Measurements from ENCODE around the gene TTC7B. TPM values are rescaled to one million over a fixed set of nuclear protein-coding genes. Genes with fewer than 3 reads are reported as not detected.

TTC7B gene
- total RNA-seq, 1 experiment from 2014 or later: 70.6 TPM

DNA sequence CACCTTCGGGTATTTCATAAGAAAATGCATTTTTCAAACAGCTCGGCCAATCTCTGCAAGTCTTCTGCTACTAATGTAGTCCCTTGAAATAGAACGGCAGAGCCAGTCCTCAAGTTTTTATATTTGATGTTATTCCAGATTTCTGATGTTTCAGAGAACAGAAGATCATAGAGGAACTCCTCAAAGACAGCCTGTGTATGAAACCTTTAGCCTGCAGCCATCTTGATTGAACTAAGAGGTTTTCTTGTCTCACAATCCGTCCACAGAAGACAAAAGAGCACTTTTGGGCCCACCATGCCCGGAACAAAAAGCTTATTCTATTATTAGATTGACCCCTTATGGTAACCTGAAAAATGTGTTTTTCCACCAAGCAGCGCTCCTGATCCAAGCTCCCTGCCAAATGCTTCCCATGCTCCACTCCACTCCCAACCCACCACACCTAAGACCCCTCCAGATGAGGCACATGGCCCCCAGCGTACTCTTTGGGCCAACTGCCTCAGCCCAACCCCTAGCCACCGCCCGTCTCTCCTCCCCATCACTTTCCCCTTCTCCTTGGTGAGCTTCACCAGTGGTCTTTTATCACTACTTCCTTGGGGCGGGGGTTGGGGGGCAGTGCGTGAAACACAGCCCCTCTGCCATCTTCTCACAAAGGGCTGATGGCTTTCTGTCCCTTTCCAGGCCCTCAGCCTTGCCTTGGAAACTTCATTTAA, 243.6 kb downstream of the TTC7B start:
- Histone ChIP-seq H3K9me2 (ENCODE audit: insufficient read depth) (no peaks in the 10 kb centered on the region), H3K4me2 (ENCODE audit: low read length) (no peak overlapping the region), H3K4me1 (ENCODE audit: control insufficient read depth in 1 of 2, insufficient read depth in 2 of 2, low read length in 2 of 2) (no peaks in the 10 kb centered on the region), H4K20me1 (ENCODE audit: insufficient read depth) (no peaks in the 10 kb centered on the region), H3K27ac (ENCODE audit: low read depth, low read length) (no peak overlapping the region), H3K9ac (ENCODE audit: low read length) (no peak overlapping the region), H3K79me2 (ENCODE audit: insufficient read depth, low read length) (no peaks in the 10 kb centered on the region), H3K9me3 (ENCODE audit: control insufficient read depth in 1 of 2, insufficient read depth in 1 of 2, low read depth in 1 of 2, low read length in 2 of 2) (no peaks in the 10 kb centered on the region), H3K36me3 (ENCODE audit: control insufficient read depth in 1 of 2, insufficient read depth in 2 of 2, low read length in 2 of 2) (no peaks in the 10 kb centered on the region), H3K4me3 (replicated peaks in 1 of 2; ENCODE audit: low read depth in 1 of 2, low read length in 2 of 2) (no peak overlapping the region), H3K27me3 (ENCODE audit: insufficient read depth, low read length) (no peaks in the 10 kb centered on the region), H2AFZ (ENCODE audit: low read depth, low read length, poor library complexity, severe bottlenecking) (no peak overlapping the region)
- RAD21 ChIA-PET (ENCODE audit: low non-redundant PET in 1 of 2, low total read pairs in 2 of 2, uncharacterized antibody in 2 of 2, unreplicated experiment in 2 of 2): no interaction called here
- DNase-seq (ENCODE audit: low read depth, low spot score): no peak
- intact Hi-C loops (cut with micrococcal nuclease): no loop called here
- TF ChIP-seq SRF (IDR thresholded peaks at IDR 0.05; ENCODE audit: low read depth): no peak
- TF ChIP-seq RAD21 (IDR thresholded peaks at IDR 0.05; ENCODE audit: low read depth): no peak
- TF ChIP-seq ZFX (IDR thresholded peaks at IDR 0.05): no peak
- no peak for TF ChIP-seq JUND (IDR thresholded peaks at IDR 0.05)
- no TSS peak for BruUV-seq (replicated peaks)
- POLR2A ChIA-PET: no interaction called here
- no peak for ATAC-seq
- CTCF ChIA-PET: interaction anchor here (1.0 kb wide), 1 partner anchor 173 kb away, joined by 3 read pairs; no protein-coding TSS in a partner anchor

DNA sequence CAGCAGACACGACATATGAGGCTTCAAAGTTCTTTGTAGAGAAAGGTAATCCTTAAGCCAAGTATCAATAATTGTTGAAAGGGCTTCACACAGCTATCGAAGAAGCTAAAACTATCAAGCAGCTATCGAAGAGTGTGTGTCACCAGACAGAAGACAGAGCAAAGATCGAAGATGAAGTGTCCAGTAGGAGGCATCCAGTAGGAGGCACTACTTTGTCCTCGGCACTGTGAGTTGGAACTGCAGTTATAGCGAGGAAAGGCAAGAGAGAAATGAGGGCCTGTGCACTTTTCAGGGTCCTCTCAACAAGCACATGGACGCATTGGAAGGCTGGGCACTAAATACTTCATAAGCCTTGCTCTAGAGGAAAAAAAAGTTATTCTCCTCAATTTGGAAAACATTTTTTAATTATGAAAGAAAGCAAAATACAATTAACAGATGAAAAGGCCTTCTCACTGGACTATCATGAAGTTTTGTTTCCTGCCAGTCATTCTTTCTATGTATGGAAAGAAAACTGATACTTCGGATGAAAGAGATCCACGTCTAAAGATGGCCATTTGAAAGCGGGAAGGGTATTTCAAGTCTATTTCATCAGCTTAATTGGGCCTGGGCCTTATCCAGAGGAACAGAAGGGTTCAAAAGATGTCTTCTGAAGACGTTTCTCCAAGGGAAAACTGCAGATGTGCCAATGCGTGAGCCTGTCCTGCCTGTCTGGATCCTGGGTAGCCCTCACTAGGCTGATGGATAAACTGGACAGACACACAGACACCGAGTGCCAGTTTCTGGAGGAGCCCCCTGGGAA, 244.9 kb downstream of the TTC7B start:
- H3K4me1 ChIP-seq (ENCODE audit: control insufficient read depth in 1 of 2, insufficient read depth in 2 of 2, low read length in 2 of 2): no peaks in the 10 kb centered on the region
- TF ChIP-seq EGR1 (IDR thresholded peaks at IDR 0.05; ENCODE audit: low read depth): no peak
- TF ChIP-seq TCF7L2 (IDR thresholded peaks at IDR 0.05; ENCODE audit: borderline replicate concordance, extremely low read depth, insufficient read depth, insufficient read length): no peak
- TF ChIP-seq SIN3A (IDR thresholded peaks at IDR 0.05; ENCODE audit: low read depth): no peak
- TF ChIP-seq ZNF274 (IDR thresholded peaks at IDR 0.05; ENCODE audit: low read depth, low read length): no peak
- TF ChIP-seq, protein P1, sequence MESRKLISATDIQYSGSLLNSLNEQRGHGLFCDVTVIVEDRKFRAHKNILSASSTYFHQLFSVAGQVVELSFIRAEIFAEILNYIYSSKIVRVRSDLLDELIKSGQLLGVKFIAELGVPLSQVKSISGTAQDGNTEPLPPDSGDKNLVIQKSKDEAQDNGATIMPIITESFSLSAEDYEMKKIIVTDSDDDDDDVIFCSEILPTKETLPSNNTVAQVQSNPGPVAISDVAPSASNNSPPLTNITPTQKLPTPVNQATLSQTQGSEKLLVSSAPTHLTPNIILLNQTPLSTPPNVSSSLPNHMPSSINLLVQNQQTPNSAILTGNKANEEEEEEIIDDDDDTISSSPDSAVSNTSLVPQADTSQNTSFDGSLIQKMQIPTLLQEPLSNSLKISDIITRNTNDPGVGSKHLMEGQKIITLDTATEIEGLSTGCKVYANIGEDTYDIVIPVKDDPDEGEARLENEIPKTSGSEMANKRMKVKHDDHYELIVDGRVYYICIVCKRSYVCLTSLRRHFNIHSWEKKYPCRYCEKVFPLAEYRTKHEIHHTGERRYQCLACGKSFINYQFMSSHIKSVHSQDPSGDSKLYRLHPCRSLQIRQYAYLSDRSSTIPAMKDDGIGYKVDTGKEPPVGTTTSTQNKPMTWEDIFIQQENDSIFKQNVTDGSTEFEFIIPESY (IDR thresholded peaks at IDR 0.05; ENCODE audit: extremely low read depth, insufficient replicate concordance, low read length): no peak
- TF ChIP-seq, protein P2, sequence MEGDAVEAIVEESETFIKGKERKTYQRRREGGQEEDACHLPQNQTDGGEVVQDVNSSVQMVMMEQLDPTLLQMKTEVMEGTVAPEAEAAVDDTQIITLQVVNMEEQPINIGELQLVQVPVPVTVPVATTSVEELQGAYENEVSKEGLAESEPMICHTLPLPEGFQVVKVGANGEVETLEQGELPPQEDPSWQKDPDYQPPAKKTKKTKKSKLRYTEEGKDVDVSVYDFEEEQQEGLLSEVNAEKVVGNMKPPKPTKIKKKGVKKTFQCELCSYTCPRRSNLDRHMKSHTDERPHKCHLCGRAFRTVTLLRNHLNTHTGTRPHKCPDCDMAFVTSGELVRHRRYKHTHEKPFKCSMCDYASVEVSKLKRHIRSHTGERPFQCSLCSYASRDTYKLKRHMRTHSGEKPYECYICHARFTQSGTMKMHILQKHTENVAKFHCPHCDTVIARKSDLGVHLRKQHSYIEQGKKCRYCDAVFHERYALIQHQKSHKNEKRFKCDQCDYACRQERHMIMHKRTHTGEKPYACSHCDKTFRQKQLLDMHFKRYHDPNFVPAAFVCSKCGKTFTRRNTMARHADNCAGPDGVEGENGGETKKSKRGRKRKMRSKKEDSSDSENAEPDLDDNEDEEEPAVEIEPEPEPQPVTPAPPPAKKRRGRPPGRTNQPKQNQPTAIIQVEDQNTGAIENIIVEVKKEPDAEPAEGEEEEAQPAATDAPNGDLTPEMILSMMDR (IDR thresholded peaks at IDR 0.05 in 2 of 3, conservative IDR thresholded peaks at IDR 0.05 in 1 of 3; ENCODE audit: borderline replicate concordance in 1 of 3, insufficient read depth in 1 of 3, low read depth in 2 of 3, low read length in 2 of 3): peak in 2 of 3 experiments; percentile 13 to 34; a peak in 3 of 6 replicates
- TF ChIP-seq JUND (IDR thresholded peaks at IDR 0.05): no peak
- no peak overlapping the region for H3K4me2 ChIP-seq (ENCODE audit: low read length)
- no peaks in the 10 kb centered on the region for H3K9me2 ChIP-seq (ENCODE audit: insufficient read depth)
- POLR2A ChIA-PET: no interaction called here
- H3K27me3 ChIP-seq (ENCODE audit: insufficient read depth, low read length): no peaks in the 10 kb centered on the region
- no TSS peak for BruUV-seq (replicated peaks)
- DNase-seq (ENCODE audit: low read depth, low spot score): no peak
- no peak overlapping the region for H3K9ac ChIP-seq (ENCODE audit: low read length)
- H3K27ac ChIP-seq (ENCODE audit: low read depth, low read length): no peak overlapping the region
- CTCF ChIA-PET: interaction anchor here (1.0 kb wide), 1 partner anchor 172 kb away, joined by 3 read pairs; no protein-coding TSS in a partner anchor
- no peaks in the 10 kb centered on the region for H4K20me1 ChIP-seq (ENCODE audit: insufficient read depth)
- RAD21 ChIA-PET (ENCODE audit: low non-redundant PET in 1 of 2, low total read pairs in 2 of 2, uncharacterized antibody in 2 of 2, unreplicated experiment in 2 of 2): no interaction called here
- no peak overlapping the region for H3K4me3 ChIP-seq (replicated peaks in 1 of 2; ENCODE audit: low read depth in 1 of 2, low read length in 2 of 2)
- no peaks in the 10 kb centered on the region for H3K79me2 ChIP-seq (ENCODE audit: insufficient read depth, low read length)
- H2AFZ ChIP-seq (ENCODE audit: low read depth, low read length, poor library complexity, severe bottlenecking): no peak overlapping the region
- intact Hi-C loops (cut with micrococcal nuclease): no loop called here
- no peak for ATAC-seq
- no peaks in the 10 kb centered on the region for H3K9me3 ChIP-seq (ENCODE audit: control insufficient read depth in 1 of 2, insufficient read depth in 1 of 2, low read depth in 1 of 2, low read length in 2 of 2)
- H3K36me3 ChIP-seq (ENCODE audit: control insufficient read depth in 1 of 2, insufficient read depth in 2 of 2, low read length in 2 of 2): no peaks in the 10 kb centered on the region
